ENCODE measurements around the gene CREB3L1.

The CREB3L1 gene

DNA sequence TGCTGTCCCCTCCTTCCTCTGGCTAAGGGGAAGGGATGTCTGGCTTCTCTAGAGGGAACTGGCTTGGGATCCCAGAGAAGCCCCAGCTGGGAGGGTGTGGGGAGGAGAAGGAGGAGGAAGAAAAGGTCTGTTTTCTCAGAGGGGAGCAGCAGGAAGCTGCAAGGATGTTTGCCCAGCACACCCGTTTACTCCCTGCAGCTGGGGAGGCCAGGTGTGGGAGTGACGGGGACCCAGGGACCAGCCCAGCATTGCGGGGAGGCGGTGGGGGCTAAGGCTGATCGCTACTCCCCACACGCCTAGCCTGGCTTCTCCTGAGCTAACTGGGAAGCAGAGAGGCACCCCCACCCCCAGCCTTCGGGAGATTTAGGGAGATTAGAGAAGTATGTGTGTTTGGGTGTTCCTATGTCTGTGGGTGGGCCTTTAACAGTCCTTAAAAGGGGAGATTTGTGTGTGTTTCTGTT lies 3.9 kb downstream of the CREB3L1 start:
- no peak overlapping the region for H3K27ac ChIP-seq (ENCODE audit: low read depth, low read length)
- peak overlapping the region; percentile 19; the same call in 1 of the 2 replicates for H3K4me2 ChIP-seq (ENCODE audit: low read length)
- TF ChIP-seq EZH2phosphoT487 (IDR thresholded peaks at IDR 0.05; ENCODE audit: borderline replicate concordance, low read length): no peak
- TF ChIP-seq, protein P1, sequence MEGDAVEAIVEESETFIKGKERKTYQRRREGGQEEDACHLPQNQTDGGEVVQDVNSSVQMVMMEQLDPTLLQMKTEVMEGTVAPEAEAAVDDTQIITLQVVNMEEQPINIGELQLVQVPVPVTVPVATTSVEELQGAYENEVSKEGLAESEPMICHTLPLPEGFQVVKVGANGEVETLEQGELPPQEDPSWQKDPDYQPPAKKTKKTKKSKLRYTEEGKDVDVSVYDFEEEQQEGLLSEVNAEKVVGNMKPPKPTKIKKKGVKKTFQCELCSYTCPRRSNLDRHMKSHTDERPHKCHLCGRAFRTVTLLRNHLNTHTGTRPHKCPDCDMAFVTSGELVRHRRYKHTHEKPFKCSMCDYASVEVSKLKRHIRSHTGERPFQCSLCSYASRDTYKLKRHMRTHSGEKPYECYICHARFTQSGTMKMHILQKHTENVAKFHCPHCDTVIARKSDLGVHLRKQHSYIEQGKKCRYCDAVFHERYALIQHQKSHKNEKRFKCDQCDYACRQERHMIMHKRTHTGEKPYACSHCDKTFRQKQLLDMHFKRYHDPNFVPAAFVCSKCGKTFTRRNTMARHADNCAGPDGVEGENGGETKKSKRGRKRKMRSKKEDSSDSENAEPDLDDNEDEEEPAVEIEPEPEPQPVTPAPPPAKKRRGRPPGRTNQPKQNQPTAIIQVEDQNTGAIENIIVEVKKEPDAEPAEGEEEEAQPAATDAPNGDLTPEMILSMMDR (IDR thresholded peaks at IDR 0.05; ENCODE audit: low read depth, low read length, poor library complexity, severe bottlenecking): no peak
- no peaks in the 10 kb centered on the region for H3K36me3 ChIP-seq (ENCODE audit: control insufficient read depth, low read length)
- H3K27me3 ChIP-seq (ENCODE audit: control insufficient read depth, low read length): peaks cover 53% of the 10 kb centered on the region
- H3K79me2 ChIP-seq (ENCODE audit: control insufficient read depth, low read length): no peaks in the 10 kb centered on the region
- peaks cover 7% of the 10 kb centered on the region for H3K4me1 ChIP-seq (ENCODE audit: control insufficient read depth, low read length)
- no peaks in the 10 kb centered on the region for H3F3A ChIP-seq (ENCODE audit: control insufficient read depth, insufficient read depth)
- H4K20me1 ChIP-seq (ENCODE audit: control insufficient read depth, insufficient read depth, low read depth, low read length): no peaks in the 10 kb centered on the region
- no peaks in the 10 kb centered on the region for H3K9me2 ChIP-seq (replicated peaks; ENCODE audit: control insufficient read depth, low read length)
- H3K4me3 ChIP-seq (ENCODE audit: low read length): no peak overlapping the region
- H3K9me3 ChIP-seq (ENCODE audit: control insufficient read depth, insufficient read depth, low read length): no peaks in the 10 kb centered on the region

DNA sequence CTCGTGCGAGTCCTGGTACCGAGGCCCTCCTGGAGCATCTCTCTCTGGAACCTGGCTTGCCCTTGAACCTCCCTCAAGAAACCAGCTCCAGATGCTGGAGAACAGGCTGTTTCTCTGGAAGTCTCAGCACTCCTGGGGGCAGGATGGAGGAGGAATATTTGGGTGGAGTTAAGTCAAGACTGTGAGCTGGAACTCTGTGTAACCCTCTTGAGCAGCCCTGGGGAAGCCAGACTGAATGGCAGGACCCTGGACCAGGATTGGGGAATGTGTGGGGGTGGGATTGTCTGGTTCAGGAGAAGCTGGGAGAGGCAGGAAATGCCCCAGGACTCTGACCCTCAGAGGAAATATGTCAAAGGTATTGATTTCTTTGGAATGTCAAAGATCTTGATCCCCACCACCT lies 7.7 kb downstream of the CREB3L1 start:
- Histone ChIP-seq H3K36me3 (ENCODE audit: control insufficient read depth, low read length) (no peaks in the 10 kb centered on the region), H3K79me2 (ENCODE audit: control insufficient read depth, low read length) (no peaks in the 10 kb centered on the region), H3K27ac (ENCODE audit: low read depth, low read length) (no peak overlapping the region), H3K4me1 (ENCODE audit: control insufficient read depth, low read length) (peaks cover 7% of the 10 kb centered on the region), H3K4me3 (ENCODE audit: low read length) (no peak overlapping the region), H3K4me2 (ENCODE audit: low read length) (no peak overlapping the region), H3K27me3 (ENCODE audit: control insufficient read depth, low read length) (peaks cover 52% of the 10 kb centered on the region), H3K9me3 (ENCODE audit: control insufficient read depth, insufficient read depth, low read length) (no peaks in the 10 kb centered on the region), H3K9me2 (replicated peaks; ENCODE audit: control insufficient read depth, low read length) (no peaks in the 10 kb centered on the region), H3F3A (ENCODE audit: control insufficient read depth, insufficient read depth) (no peaks in the 10 kb centered on the region), H4K20me1 (ENCODE audit: control insufficient read depth, insufficient read depth, low read depth, low read length) (no peaks in the 10 kb centered on the region)
- TF ChIP-seq EZH2phosphoT487 (IDR thresholded peaks at IDR 0.05; ENCODE audit: borderline replicate concordance, low read length): no peak
- TF ChIP-seq, protein P1 (IDR thresholded peaks at IDR 0.05; ENCODE audit: low read depth, low read length, poor library complexity, severe bottlenecking): no peak

DNA sequence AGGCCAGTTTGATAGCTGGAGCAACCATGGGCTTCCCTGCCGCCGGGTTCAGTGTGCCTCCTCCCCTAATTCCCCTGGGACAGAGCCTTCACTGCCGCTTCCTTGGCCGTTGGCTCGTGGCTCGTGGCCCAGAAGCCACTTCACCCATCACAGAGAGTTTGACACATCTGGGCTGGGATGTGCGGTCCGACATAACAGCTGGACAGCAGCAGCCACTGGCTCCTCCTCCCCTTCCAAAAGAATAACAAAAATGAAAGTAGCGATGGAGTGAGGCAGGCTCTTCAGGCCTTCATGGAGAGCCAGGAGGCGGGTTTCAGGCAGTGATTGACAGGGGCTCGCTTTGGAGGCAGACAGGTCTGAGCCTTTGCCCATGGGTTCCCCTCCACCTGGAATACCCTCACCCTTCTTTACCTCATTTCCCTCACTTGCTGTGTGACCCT lies 8.2 kb downstream of the CREB3L1 start:
- Histone ChIP-seq H4K20me1 (ENCODE audit: control insufficient read depth, insufficient read depth, low read depth, low read length) (no peaks in the 10 kb centered on the region), H3K4me2 (ENCODE audit: low read length) (no peak overlapping the region), H3K27ac (ENCODE audit: low read depth, low read length) (no peak overlapping the region), H3K36me3 (ENCODE audit: control insufficient read depth, low read length) (no peaks in the 10 kb centered on the region), H3K9me2 (replicated peaks; ENCODE audit: control insufficient read depth, low read length) (no peaks in the 10 kb centered on the region), H3K4me1 (ENCODE audit: control insufficient read depth, low read length) (peaks cover 7% of the 10 kb centered on the region), H3K79me2 (ENCODE audit: control insufficient read depth, low read length) (no peaks in the 10 kb centered on the region), H3K27me3 (ENCODE audit: control insufficient read depth, low read length) (peaks cover 49% of the 10 kb centered on the region), H3K9me3 (ENCODE audit: control insufficient read depth, insufficient read depth, low read length) (no peaks in the 10 kb centered on the region), H3F3A (ENCODE audit: control insufficient read depth, insufficient read depth) (no peaks in the 10 kb centered on the region), H3K4me3 (ENCODE audit: low read length) (no peak overlapping the region)
- TF ChIP-seq EZH2phosphoT487 (IDR thresholded peaks at IDR 0.05; ENCODE audit: borderline replicate concordance, low read length): no peak
- TF ChIP-seq, protein P1 (IDR thresholded peaks at IDR 0.05; ENCODE audit: low read depth, low read length, poor library complexity, severe bottlenecking): no peak

All from DOHH2 (cell line).